Hepatocyte (in vitro differentiated cells): ENCODE measurements around the gene FBXL13. TPM values are rescaled to one million over a fixed set of nuclear protein-coding genes. Genes with fewer than 3 reads are reported as not detected.

Experiments
- DNase-seq: peaks from one replicate; pipeline ENCODE4 v3.0.0-alpha.2; 2016; ENCODE audit warnings: low spot score
- H2AFZ ChIP-seq: fragments of 200-600 bp; sonication (generic); 2 replicates; pipeline ENCODE4 v1.6.0; 2016; ENCODE audit warnings: antibody characterized with exemption, mild to moderate bottlenecking
- H3K27ac ChIP-seq: fragments of 200-600 bp; sonication (generic); 2 replicates; pipeline ENCODE4 v1.5.1; 2016; ENCODE audit warnings: mild to moderate bottlenecking
- H3K27me3 ChIP-seq: fragments of 200-600 bp; sonication (generic); 2 replicates; pipeline ENCODE4 v1.6.1; 2016
- H3K36me3 ChIP-seq: fragments of 200-600 bp; sonication (generic); replicated peaks from 2 replicates; pipeline ENCODE4 v1.5.1; 2016; ENCODE audit warnings: low read depth; ENCODE audit not compliant: insufficient read depth
- H3K4me1 ChIP-seq: fragments of 200-600 bp; sonication (generic); 2 replicates; pipeline ENCODE4 v1.5.1; 2016; ENCODE audit warnings: mild to moderate bottlenecking, moderate library complexity; ENCODE audit not compliant: insufficient read depth
- H3K4me2 ChIP-seq: fragments of 200-600 bp; sonication (generic); 2 replicates; pipeline ENCODE4 v1.6.0; 2016
- H3K4me3 ChIP-seq: fragments of 200-600 bp; sonication (generic); 2 replicates; pipeline ENCODE4 v1.5.1; 2016; ENCODE audit warnings: mild to moderate bottlenecking
- H3K79me2 ChIP-seq: fragments of 200-600 bp; sonication (generic); 2 replicates; pipeline ENCODE4 v1.6.0; 2017; ENCODE audit warnings: mild to moderate bottlenecking
- H3K9me2 ChIP-seq: fragments of 200-600 bp; sonication (generic); replicated peaks from 2 replicates; pipeline ENCODE4 v1.6.0; 2017; ENCODE audit warnings: mild to moderate bottlenecking; ENCODE audit not compliant: insufficient read depth
- H3K9me3 ChIP-seq: fragments of 200-600 bp; sonication (generic); 2 replicates; pipeline ENCODE4 v1.5.1; 2016; ENCODE audit warnings: low read depth, mild to moderate bottlenecking
- H4K20me1 ChIP-seq: fragments of 200-600 bp; sonication (generic); 2 replicates; pipeline ENCODE4 v1.6.0; 2016; ENCODE audit warnings: mild to moderate bottlenecking; ENCODE audit not compliant: insufficient read depth, poor library complexity, severe bottlenecking
- EZH2 ChIP-seq: fragments of 200-600 bp; sonication (generic); IDR thresholded peaks from 2 replicates; pipeline ENCODE4 v1.6.1; 2016; ENCODE audit warnings: antibody characterized with exemption, mild to moderate bottlenecking, borderline replicate concordance
- EZH2phosphoT487 ChIP-seq: fragments of 200-600 bp; sonication (generic); IDR thresholded peaks from one replicate; pipeline ENCODE4 v1.6.1; 2018; ENCODE audit warnings: antibody characterized with exemption, mild to moderate bottlenecking, low read depth, moderate library complexity; ENCODE audit not compliant: unreplicated experiment, severe bottlenecking
- WGBS: methylation state at CpG from one replicate; pipeline ENCODE4 v1.1.6; 2016; ENCODE audit warnings: low lambda C conversion rate; ENCODE audit errors: missing lambda C conversion rate; 5-methylcytosine and 5-hydroxymethylcytosine counted together
- polyA plus RNA-seq: library from polyadenylated mRNA; unstranded; fragments of >200 nt; fragmentation: Nextera tagmentation; extraction: Ambion mirVana; gene quantifications from 2 replicates; pipeline ENCODE4 v1.2.1, GENCODE V29; 2016
- total RNA-seq: library from RNA; depleted of rRNA; stranded (reverse); fragments of >200 nt; gene quantifications from 2 replicates; pipeline ENCODE4 v1.2.3, GENCODE V29; 2014
- TF ChIP-seq, protein P1 (sequence below): fragments of 200-600 bp; sonication (generic); IDR thresholded peaks from 2 replicates; pipeline ENCODE4 v1.5.1; 2016; ENCODE audit warnings: antibody characterized with exemption, mild to moderate bottlenecking; ENCODE audit not compliant: poor library complexity

The FBXL13 gene
- total and polyA plus RNA-seq, 2 experiments from 2014 or later, result 0.30 to 1.8 TPM

DNA sequence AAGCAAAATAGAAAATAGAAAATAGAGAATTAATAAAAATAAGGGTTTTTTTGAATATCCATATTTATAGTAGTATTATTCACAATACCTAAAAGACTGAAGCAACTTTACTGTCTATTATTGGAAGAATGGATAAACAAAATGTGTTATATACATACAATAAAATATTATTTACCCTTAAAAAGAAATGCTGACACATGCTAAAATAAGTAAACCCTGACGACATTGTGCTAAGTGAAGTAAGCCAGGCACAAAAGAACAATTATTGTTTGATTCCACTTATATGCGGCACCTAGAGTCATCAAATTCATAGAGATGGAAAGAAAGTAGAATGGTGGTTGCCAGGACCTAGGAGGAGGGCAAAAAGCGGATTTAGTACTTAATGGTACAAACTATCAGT is 122.8 kb downstream of the FBXL13 start:
- H3K9me2 ChIP-seq, result no peaks in the 10 kb centered on the region
- no peaks in the 10 kb centered on the region for H3K36me3 ChIP-seq
- no peaks in the 10 kb centered on the region for H3K9me3 ChIP-seq
- H3K27me3 ChIP-seq, result no peaks in the 10 kb centered on the region
- H3K4me3 ChIP-seq, result no peak overlapping the region
- no peak overlapping the region for H3K27ac ChIP-seq
- H3K4me1 ChIP-seq, result no peaks in the 10 kb centered on the region
- DNase-seq, result no peak
- no peak overlapping the region for H3K4me2 ChIP-seq
- H3K79me2 ChIP-seq, result no peaks in the 10 kb centered on the region
- WGBS, result 94% methylated on average over 3 of the region's 3 CpGs
- TF ChIP-seq EZH2phosphoT487 (no peak), EZH2 (no peak)
- TF ChIP-seq, protein P1, sequence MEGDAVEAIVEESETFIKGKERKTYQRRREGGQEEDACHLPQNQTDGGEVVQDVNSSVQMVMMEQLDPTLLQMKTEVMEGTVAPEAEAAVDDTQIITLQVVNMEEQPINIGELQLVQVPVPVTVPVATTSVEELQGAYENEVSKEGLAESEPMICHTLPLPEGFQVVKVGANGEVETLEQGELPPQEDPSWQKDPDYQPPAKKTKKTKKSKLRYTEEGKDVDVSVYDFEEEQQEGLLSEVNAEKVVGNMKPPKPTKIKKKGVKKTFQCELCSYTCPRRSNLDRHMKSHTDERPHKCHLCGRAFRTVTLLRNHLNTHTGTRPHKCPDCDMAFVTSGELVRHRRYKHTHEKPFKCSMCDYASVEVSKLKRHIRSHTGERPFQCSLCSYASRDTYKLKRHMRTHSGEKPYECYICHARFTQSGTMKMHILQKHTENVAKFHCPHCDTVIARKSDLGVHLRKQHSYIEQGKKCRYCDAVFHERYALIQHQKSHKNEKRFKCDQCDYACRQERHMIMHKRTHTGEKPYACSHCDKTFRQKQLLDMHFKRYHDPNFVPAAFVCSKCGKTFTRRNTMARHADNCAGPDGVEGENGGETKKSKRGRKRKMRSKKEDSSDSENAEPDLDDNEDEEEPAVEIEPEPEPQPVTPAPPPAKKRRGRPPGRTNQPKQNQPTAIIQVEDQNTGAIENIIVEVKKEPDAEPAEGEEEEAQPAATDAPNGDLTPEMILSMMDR, result no peak
- H4K20me1 ChIP-seq, result no peaks in the 10 kb centered on the region
- no peak overlapping the region for H2AFZ ChIP-seq

DNA sequence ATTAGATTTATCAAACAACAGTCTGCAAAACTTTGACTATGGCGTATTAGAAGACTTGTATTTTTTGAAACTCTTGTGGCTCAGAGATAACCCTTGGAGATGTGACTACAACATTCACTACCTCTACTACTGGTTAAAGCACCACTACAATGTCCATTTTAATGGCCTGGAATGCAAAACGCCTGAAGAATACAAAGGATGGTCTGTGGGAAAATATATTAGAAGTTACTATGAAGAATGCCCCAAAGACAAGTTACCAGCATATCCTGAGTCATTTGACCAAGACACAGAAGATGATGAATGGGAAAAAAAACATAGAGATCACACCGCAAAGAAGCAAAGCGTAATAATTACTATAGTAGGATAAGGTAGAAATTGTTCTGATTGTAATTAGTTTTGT is 130.4 kb downstream of the FBXL13 start:
- Histone ChIP-seq H3K4me2 (no peak overlapping the region), H2AFZ (no peak overlapping the region), H4K20me1 (no peaks in the 10 kb centered on the region), H3K4me1 (no peaks in the 10 kb centered on the region), H3K9me2 (no peaks in the 10 kb centered on the region), H3K27me3 (no peaks in the 10 kb centered on the region), H3K4me3 (no peak overlapping the region), H3K36me3 (no peaks in the 10 kb centered on the region), H3K9me3 (no peaks in the 10 kb centered on the region), H3K27ac (no peak overlapping the region), H3K79me2 (no peaks in the 10 kb centered on the region)
- WGBS, result 90% methylated on average over 4 of the region's 4 CpGs
- no peak for DNase-seq
- no peak for TF ChIP-seq EZH2phosphoT487
- no peak for TF ChIP-seq EZH2
- TF ChIP-seq, protein P1, result no peak

DNA sequence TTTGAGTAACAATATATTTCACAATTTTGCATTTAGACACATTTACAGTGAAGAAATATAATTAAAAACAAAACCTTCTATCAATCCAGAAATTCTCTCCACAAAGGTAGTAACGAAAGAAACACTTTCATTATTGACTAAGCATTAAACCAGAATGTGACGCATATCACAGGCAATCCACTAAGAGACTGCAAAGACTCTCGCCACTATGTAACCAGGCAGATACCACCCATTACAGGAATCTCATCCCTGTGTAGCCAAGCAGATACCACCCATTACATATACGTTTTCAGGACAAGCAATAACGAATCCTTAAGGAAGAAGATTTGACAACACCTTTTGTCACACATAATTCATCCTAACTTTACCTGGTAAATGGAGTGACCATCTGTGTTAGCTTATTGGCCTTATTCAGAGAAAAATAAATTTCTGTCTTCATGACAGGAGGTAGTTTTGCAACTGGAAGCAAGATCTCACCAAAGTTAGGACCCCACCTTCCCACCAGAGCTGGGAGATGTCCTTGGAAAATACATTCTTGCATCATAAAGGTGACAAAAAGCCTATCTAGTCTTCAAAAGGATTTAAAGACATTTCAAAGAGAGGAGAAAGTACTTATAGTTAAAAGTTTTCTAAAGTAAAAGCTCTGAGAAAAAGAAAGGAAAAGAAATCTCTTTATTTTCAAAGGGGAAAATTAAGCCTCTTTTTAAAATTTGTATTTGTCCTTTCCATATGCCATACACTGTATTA is 131.0 kb downstream of the FBXL13 start:
- H3K4me2 ChIP-seq, result no peak overlapping the region

More for the DNA sequence above, 131.0 kb downstream of the FBXL13 start:
- no peaks in the 10 kb centered on the region for H3K79me2 ChIP-seq
- H4K20me1 ChIP-seq, result no peaks in the 10 kb centered on the region
- DNase-seq, result no peak
- no peaks in the 10 kb centered on the region for H3K9me2 ChIP-seq
- H3K27me3 ChIP-seq, result no peaks in the 10 kb centered on the region
- 72% methylated on average over 5 of the region's 5 CpGs for WGBS
- H2AFZ ChIP-seq, result no peak overlapping the region
- no peaks in the 10 kb centered on the region for H3K36me3 ChIP-seq
- H3K4me3 ChIP-seq, result no peak overlapping the region
- H3K4me1 ChIP-seq, result peaks cover 3% of the 10 kb centered on the region
- H3K27ac ChIP-seq, result no peak overlapping the region
- no peaks in the 10 kb centered on the region for H3K9me3 ChIP-seq
- TF ChIP-seq, protein P1, result no peak
- no peak for TF ChIP-seq EZH2phosphoT487
- TF ChIP-seq EZH2, result no peak
